PC-9 (cell line): ENCODE measurements around the gene GEMIN8.

Experiments
- EZH2 ChIP-seq: fragments of 200-600 bp; sonication (generic); IDR thresholded peaks from 2 replicates; pipeline ENCODE4 v1.8.0; 2017; ENCODE audit warnings: antibody characterized with exemption, low read depth
- TF ChIP-seq, protein P1 (sequence below): fragments of 200-600 bp; sonication (generic); conservative IDR thresholded peaks from 2 replicates; pipeline ENCODE4 v1.6.1; 2017; ENCODE audit warnings: mixed run types, antibody characterized with exemption, mild to moderate bottlenecking, moderate library complexity

DNA sequence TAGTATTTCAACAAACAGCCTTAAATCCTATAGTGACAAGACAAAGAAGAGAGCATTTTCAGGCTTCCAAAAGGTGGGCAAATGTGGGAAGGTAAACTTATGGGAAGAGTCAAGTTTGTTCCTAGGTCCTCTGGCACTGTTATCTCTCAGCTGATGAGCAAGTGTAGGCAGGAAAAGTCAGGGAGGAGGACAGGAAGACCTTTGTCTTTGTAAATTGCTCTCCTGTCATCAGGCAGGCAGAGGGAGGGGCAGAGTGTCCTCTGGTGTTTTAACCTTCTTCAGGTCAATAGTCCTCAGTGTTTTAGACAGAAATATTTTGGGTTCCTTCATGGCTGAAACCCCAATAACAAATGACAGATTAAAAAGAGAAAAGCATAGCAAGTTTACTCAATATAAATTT is 13.5 kb upstream of the GEMIN8 start:
- TF ChIP-seq, protein P1, sequence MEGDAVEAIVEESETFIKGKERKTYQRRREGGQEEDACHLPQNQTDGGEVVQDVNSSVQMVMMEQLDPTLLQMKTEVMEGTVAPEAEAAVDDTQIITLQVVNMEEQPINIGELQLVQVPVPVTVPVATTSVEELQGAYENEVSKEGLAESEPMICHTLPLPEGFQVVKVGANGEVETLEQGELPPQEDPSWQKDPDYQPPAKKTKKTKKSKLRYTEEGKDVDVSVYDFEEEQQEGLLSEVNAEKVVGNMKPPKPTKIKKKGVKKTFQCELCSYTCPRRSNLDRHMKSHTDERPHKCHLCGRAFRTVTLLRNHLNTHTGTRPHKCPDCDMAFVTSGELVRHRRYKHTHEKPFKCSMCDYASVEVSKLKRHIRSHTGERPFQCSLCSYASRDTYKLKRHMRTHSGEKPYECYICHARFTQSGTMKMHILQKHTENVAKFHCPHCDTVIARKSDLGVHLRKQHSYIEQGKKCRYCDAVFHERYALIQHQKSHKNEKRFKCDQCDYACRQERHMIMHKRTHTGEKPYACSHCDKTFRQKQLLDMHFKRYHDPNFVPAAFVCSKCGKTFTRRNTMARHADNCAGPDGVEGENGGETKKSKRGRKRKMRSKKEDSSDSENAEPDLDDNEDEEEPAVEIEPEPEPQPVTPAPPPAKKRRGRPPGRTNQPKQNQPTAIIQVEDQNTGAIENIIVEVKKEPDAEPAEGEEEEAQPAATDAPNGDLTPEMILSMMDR: no peak
- TF ChIP-seq EZH2: no peak
